Stimulated activated CD4-positive, alpha-beta T cell treated with anti-CD3 and anti-CD28 coated beads, Interleukin-2, amount 100 ng/mL, for 24 hours (primary cell): ENCODE results near the gene GIMAP7.
"Not testable (repeated sequence)": the region's sequence is repeated elsewhere in the genome, so short reads cannot be mapped to it uniquely, and the experiment has no call there.

Source experiments
- DNase-seq, 2 donors: peaks; one replicate each; pipeline ENCODE4 v3.0.0-alpha.2; 2020

GIMAP7 gene

DNA sequence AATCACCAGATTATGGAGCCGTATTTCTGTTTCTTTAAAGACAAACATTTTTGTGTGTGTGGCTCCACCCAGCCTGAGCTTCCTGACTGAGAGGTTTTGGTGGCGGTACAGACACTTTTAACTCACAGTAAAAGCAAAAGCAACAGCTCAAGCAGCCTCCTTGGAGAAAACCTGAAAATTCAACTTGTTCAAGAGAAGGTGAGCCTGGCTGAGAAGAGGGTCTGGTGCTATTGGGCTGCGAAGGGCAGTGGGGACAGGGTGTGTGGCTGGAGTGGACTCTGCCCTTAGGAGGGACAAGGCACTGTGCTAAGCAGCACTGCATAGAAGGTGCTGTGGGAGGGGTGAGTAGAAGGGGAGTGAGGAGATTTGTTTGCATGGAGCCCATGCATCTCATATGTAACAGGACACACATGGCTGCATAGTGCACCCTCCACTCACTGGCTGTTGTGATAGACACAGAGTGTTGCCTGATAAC lies at the start of gene GIMAP7:
TSS of gene GIMAP7 (plus strand) at position 125 of the 475 bp plus-strand sequence. CDS start 5,103 bp downstream, outside the sequence.
- DNase-seq, result peak; percentile 49 to 59

- no peak for DNase-seq
Observed at GRCh38 chr7:150464962-150465361, 49.7 kb upstream of the GIMAP7 start.

- DNase-seq, result no peak
Observed at GRCh38 chr7:150465414-150465813, 49.3 kb upstream of the GIMAP7 start.

DNA sequence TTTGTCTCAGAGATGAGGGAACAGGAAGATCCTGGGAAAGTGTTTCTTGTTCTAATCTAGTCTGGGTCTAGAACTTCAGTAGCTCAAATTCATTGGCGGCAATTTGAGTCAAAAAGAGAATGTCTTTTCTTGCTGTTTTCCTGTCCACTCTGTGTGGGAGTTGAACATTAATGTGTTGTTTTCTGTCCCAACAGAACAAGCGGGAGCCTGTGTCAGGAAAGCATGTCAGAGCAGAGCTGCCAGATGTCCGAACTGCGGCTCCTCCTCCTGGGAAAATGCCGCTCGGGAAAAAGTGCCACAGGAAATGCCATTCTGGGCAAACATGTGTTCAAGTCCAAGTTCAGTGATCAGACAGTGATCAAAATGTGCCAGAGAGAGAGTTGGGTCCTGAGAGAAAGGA lies 48.2 kb upstream of the GIMAP7 start:
- DNase-seq, result no peak

DNA sequence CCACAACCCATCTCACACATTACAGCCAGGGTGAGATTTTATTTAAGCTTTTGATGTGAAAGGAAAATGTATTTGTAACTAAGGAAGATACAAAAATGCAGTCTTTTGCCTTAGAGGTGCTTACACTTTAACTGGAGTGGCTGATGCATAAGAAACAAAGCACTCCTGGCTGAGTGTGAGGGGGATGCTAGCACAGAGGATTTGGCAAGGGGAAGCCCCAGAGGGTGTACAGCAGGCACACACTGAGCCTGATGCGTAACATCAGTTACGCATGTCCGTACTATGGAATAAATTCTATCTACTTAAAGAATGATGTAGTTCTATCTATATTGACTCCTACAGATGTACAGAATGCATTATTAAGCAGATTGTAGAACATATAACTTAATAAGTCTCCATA lies 46.4 kb upstream of the GIMAP7 start:
- DNase-seq, result no peak

DNA sequence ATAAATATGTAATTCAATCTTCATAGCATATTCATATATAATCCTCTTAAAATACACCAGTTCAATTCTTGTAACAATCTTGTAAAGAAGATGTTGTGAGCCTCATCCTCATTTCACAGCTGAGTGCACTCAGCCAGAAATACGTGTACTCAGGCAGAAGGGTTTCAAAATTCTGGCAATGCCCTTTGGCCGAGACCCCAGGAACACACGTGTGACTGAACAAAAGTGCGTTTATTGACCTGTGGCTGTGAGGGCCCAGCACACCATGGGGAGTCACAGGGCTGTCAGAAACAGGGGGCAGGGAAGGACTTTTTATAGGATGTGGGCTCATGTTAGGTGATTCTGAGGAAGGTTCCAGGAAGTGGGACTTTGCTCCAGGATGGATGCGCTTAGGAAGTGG lies 42.8 kb upstream of the GIMAP7 start:
- no peak for DNase-seq

- DNase-seq, result no peak
Observed at GRCh38 chr7:150473902-150474301, 40.8 kb upstream of the GIMAP7 start.

GRCh38 chr7:150476285-150476684 lies 38.4 kb upstream of the GIMAP7 start:
- no peak for DNase-seq

DNA sequence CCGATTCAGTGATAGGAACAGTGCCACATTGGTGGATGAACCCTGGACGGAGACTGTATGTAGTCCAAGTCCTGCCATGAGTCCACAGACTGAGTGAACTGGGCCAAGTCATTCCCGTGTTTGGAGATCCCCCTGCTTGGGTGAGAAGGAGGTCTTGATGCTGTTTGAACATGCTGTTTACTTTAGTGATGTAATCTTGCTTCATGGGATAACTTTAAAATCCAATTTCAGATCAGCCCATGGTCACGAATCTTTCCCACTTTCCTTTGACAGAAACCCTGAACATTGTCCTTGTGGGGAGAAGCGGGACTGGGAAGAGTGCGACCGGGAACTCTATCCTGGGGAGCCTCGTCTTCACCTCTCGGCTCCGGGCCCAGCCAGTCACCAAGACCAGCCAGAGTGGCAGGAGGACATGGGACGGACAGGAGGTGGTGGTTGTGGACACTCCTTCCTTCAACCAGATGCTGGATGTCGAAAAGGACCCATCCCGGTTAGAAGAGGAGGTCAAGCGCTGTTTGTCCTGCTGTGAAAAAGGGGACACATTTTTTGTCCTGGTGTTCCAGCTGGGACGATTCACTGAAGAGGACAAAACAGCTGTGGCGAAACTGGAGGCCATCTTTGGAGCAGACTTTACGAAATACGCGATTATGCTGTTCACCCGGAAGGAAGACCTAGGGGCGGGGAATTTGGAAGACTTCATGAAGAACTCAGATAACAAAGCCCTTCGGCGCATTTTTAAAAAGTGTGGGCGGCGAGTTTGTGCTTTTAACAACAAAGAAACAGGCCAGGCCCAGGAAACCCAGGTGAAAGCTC lies 37.6 kb upstream of the GIMAP7 start:
- DNase-seq, result peak in 1 of 2 donors; percentile 49

GRCh38 chr7:150479023-150479716 lies 35.5 kb upstream of the GIMAP7 start:
- no peak for DNase-seq

GRCh38 chr7:150481186-150481920 lies 33.3 kb upstream of the GIMAP7 start:
- DNase-seq, result peak in 1 of 2 donors; percentile 32

DNA sequence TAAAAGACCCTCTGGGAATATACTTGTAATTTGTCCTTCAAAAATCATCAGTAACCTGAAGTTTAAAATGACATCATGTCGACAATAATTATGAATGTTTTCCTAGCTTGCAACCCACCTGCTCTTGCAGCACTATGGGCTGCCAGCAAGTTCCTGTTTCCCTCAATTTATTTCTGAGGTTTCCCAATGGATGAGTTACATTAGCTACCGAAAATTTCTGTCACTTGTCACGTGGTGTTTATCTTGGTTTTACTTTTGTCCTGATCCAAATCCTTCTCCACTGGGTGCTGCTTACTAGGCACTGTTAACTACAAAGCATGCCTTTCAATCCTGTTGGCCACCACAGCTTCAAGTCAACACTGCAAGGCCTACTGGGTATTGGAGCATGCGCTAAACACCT lies 32.8 kb upstream of the GIMAP7 start:
- no peak for DNase-seq

GRCh38 chr7:150483514-150483913 lies 31.2 kb upstream of the GIMAP7 start:
- DNase-seq, result not testable (repeated sequence)

GRCh38 chr7:150484071-150484470 lies 30.6 kb upstream of the GIMAP7 start:
- not testable (repeated sequence) for DNase-seq

- DNase-seq, result no peak
Observed at GRCh38 chr7:150487625-150488024, 27.0 kb upstream of the GIMAP7 start.

GRCh38 chr7:150489782-150490181 lies 24.9 kb upstream of the GIMAP7 start:
- DNase-seq, result no peak

DNA sequence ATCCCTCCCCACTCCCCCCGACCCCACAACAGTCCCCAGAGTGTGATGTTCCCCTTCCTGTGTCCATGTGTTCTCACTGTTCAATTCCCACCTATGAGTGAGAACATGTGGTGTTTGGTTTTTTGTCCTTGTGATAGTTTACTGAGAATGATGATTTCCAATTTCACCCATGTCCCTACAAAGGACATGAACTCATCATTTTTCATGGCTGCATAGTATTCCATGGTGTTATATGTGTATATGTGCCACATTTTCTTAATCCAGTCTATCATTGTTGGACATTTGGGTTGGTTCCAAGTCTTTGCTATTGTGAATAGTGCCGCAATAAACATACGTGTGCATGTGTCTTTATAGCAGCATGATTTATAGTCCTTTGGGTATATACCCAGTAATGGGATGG lies 21.2 kb upstream of the GIMAP7 start:
- not testable (repeated sequence) for DNase-seq

GRCh38 chr7:150502519-150502918 lies 12.2 kb upstream of the GIMAP7 start:
- no peak for DNase-seq

DNA sequence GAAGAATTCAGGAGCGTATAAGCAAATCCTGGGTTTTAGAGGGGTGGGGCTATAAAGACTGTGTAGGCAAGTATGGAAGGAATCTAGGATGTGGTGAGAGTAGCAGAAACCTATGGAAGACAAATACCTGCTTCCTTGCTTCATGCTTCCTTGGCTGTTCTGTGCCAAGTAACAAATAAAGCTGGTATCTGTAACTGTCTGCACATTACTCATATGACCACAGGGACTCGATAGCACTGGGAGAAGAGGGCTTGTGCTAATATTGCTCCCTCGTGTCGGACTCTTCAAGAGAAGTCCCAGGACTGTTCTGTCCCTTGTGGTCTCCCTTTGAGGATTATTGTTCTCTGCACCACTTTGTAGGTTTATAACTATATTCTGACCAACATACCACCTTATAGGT lies 11.5 kb upstream of the GIMAP7 start:
- DNase-seq, result no peak

GRCh38 chr7:150503581-150503980 lies 11.1 kb upstream of the GIMAP7 start:
- DNase-seq, result peak in 1 of 2 donors; percentile 33

DNA sequence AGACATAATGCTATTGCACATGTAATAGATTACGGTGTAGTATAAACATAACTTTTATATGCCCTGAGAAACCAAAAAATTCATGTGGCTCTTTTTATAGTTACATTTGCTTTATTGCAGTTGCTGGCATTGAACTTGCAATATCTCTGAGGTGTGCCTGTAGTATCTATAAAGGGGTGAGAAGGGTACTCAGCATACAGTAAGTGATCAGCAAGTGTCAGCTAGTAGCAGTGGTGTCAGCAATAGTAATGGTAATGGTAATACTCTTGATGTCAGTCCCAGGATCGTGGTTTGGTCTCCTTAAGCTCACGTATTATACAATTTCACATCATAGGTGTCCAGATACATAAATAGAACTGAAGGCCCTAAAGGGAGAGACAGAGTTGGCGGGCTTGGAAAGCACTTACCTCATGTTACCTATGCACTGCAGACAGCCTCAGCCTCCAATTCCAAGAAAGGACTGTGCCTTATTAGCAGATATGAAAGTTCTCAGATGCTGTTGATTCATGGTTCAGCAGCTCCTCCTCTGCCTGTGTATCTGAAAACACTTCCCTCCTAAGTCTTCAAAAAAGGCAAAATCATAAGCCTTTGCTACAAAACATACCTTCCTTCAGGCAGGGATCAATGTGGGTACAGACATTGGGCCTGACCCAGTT lies 6.6 kb upstream of the GIMAP7 start:
- no peak for DNase-seq

DNA sequence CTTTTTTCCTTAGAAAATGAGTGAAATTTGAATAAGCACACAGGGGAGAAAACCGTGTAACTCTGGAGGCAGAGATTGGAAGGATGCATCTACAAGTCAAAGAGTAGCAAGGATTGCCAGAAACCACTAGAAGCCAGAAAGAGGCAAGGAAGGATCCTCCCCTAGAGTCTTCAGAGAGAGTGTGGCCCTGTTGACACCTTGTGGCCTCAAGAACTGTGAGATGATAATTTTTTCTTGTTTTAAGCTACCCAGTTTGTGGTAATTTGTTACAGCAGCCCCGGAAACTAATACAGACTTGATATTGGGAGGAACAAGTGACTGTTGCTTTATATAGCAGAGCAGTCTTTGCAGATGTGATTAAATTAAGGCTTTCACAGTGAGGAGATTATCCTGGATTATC lies 3.6 kb upstream of the GIMAP7 start:
- DNase-seq, result no peak

DNA sequence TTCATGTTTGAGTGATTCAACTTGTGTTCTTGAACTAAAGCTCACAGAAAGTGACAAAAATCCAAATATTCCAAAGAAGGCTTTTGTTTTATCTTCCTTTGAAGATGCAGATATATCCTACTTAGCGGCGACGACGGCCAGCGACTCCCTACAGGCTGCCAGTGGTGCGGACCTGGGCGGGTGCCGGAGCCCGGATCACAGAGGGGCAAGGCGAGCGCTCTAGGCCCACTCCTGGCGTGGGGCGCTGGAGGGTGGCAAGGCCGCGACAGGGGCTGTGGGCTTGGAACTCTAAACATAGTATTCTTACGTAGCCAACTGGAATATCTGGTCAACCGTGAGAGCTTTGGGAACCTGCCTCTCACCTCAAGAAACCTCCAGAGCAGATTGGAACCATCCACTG lies 914 bp upstream of the GIMAP7 start:
- no peak for DNase-seq
